ENCODE data around the gene TMEM163.

Gene TMEM163

GRCh38 chr2:134689315-134689714 lies 29.5 kb downstream of the TMEM163 start:
- no peak for DNase-seq

- no peak for DNase-seq
Measured at GRCh38 chr2:134685967-134686366, 32.8 kb downstream of the TMEM163 start.

DNA sequence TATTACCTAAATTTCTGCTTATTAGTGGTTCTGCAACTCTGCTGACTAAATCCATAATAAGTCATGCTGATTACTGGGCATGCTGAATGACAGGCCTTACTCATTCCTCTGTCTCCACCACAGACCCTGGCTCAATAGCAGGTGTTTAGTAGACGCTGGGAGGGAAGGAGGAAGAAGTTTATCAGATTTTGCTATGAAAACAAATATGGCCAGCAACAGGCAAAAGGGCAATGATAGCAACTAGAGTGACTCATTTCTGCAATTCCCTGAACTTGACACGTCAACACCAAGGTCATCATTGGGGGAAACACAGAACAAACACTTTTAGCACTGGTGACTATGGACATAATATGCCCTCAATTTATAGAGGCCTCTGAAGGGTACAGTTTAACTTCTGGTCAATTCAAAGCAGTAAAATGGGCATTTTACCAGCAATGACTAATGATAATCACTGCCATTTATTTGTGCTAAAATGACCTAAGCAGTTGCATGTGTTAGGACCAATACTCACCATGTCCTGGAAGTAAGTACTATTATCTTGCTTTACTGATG lies 35.2 kb downstream of the TMEM163 start:
- DNase-seq = no peak

- no peak for DNase-seq
Measured at GRCh38 chr2:134682726-134683125, 36.1 kb downstream of the TMEM163 start.

GRCh38 chr2:134681201-134681600 lies 37.6 kb downstream of the TMEM163 start:
- DNase-seq = no peak

GRCh38 chr2:134679745-134680144 lies 39.1 kb downstream of the TMEM163 start:
- DNase-seq = no peak

- DNase-seq = no peak
Measured at GRCh38 chr2:134679294-134679693, 39.5 kb downstream of the TMEM163 start.

- DNase-seq = no peak
Measured at GRCh38 chr2:134677856-134678756, 40.7 kb downstream of the TMEM163 start.

DNA sequence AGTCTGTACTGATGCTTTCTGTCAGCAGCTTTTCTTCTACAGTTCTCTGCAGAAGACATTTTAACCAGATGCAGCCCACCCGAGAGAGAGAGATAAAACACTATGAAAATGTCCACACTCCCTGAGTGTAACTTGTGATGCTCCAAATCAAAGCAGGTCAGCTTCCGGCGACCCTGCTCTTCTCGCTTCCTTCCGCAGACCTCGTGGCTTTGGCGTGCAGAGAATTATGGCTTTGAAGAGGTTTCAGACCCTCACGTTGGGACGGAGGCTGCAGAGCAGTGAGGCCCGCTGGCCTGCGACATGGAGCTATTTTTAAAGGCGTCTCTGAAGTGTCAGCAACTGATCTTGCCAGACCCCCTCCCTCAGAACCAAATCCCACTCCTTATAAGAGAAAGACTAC lies 41.8 kb downstream of the TMEM163 start:
- no peak for DNase-seq

GRCh38 chr2:134675314-134675713 lies 43.5 kb downstream of the TMEM163 start:
- DNase-seq = no peak

DNA sequence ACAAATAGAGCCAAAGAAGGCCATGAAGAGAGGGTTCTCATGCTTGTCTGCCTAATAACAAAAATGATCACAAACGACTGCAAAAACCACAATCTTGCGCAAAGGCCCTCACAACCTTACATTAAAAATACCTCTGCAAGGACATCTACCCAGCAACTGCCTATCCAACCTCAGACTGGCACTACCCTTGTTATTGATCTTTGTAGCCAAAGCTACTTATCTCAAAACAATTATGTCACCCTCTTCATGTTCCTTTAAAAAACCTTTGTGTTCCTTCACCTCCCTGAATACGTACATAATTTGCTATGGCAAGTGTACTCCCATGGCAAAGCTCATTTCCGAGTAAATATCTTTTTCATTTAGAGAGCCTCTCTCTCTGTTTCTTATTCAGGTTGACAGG lies 44.1 kb downstream of the TMEM163 start:
- DNase-seq = no peak

DNA sequence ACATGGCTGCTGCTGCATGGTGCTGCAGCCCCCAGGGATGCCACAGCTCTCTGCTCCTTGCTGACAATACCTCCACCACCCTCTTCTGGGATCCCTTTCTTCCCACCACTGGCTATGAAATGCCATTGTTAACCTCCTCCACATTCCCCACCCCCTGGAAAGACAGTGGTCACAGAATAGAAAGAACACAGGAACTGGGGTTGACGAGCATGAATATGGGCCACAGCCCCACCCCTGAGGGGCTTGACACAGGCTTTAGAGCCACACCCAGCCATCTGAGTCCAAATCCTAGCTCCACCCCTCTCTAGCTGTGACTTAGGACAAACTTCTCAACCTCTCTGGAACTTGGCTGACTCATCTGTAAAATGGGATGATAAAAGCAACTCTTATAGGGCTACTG lies 47.3 kb downstream of the TMEM163 start:
- DNase-seq = no peak

DNA sequence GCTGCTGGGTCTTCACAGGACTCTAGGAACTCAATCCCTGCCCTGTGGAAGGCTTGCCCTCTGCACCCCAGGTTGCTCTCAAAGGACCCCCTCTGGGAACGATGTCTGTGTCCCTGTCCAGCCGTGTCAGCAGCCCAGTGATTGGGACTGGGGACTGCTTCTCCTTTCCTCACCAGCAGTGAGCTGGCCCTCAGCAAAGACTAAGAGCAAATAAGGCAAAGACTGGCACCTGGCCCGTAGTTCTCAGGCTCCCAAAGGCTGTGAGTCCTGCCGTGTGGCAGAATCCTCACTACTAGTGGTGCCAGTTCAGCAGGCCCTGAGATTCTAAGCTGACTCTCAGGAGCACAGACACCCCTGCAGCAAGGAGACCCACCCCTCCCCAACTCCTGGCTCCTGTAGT lies 47.8 kb downstream of the TMEM163 start:
- peak; percentile 39 for DNase-seq

DNA sequence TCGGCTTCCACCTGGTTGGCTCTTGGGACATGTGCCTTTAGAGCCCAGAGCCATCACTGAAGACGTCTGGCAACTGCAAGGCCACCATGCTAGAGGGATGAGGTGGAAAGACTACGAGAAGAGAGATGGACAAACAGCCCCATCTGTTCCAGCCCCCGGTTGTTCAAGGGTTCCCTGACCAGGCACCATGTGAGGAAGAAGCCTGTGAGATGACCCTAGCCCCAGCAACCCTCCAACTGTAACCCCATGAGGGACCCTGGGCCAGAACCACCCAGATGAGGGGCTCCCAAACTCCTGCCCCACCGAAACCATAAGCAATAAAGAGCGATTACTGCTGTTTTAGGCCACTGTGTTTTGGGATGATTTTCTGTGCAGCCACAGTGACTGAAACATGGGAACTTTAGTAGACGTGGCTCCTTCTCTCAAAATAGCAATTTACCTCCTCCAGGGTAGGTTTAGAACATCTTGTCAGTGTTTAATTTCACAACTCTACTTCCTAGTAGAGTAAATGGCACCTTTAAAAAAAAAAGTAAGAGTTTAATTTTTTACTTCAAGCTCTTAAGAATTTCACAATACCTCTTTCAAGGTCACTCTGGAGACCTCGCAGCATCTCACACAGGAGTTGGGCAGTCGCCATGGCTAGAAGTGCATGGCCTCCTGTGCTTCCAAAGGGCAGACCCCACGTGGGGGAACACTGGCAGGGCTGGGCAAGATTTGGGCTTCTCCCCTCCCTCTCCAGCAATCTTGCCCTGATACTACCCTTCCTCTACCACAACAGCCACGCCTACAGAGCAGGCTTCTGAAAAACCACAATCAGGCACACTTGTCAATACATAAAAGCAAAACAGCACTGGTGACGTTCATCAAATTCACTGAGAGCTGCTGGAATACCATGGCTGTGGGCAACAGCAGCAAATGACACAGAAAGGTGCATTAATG lies 48.8 kb downstream of the TMEM163 start:
- peak; percentile 54 for DNase-seq

GRCh38 chr2:134668821-134669220 lies 50.0 kb downstream of the TMEM163 start:
- DNase-seq = no peak

DNA sequence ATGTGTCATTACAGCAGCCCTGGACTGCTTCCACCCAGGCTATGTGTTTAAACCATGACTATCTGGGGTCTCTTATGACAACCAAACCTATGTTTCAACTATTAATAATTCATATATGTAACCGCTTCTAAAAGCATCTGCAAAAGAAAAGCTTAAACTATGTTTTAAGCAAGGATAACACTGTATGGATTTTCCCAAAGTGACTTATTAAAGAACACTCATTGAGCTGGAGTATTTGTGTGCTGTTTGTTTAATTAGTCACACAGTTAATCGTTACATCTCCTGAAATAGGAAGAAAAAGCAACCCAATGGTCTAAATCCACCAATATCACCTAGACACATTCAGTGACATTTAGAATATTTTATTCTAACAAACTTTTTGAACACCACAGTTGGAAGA lies 51.3 kb downstream of the TMEM163 start:
- no peak for DNase-seq

DNA sequence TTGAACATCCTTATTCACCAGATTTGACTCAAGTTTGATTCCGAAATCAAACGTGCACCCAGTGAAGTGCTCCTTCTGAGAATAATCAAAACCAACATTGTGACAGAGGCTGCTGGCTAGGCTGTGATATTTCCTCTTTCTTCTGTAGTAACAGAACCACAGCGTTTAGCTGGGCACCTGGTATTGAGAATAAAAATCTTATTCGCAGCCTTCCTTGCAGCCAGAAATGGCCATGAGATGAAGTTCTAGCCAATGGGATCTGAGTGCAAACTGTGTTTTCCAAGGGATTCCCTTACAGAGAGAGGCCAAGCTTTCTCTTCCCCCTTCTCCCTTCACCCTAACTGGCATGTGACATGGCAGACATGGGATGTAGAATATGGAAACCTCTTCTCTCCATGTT lies 51.7 kb downstream of the TMEM163 start:
- no peak for DNase-seq

DNA sequence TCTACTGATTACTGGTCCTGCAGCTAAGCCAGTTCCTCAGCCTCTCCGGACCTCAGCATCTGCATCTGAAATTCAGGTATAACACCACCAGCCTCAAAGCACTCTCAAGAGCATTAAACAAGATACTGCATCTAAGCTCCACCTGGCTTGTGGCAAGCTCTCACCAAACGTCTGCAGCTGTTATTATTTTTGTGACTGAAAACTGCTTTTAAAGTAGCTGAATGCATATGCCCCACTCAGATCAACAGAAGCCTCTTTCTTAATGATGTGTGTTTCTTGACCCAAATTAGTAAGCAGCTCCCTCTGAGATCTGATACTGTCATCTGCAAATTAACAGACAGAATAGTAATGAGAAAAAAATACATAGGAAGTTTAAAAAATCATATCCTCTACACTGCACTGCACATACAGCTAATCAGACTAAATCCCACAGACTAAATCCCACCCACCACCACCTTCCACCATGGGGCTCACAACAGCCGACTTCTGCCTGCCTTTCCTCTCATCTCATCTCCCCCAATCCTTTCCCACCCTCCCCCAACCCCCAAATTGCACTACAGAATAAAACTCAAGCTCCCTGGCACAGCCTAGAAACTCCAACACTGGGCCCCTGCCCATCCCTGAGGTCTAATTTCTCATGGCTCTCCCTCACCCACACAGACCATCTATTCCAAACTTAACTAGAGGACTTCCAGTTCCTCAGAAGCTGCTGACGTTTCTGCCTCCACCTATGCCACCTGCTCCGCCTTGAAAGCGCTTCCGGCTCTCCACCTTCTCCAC lies 52.9 kb downstream of the TMEM163 start:
- no peak for DNase-seq

GRCh38 chr2:134663451-134664450 lies 55.0 kb downstream of the TMEM163 start:
- no peak for DNase-seq

DNA sequence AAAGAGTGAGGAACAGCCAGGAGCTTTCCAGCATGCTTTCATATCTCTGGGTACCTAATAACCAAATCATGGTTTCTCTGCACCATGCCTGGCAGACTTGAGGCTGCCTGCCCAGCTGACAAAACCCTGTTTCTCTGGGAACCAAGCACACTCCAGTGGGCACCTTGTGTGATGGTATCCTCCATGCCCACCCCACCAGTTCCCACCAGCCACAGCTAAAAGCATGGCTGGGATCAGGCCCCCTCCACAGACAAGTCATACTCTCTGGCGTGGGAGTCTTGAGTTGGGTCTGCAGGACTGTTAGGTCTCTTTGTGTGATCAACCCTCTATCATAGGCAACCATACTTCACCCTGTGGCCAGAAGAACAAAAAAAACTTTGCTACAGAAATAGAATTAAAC lies 56.0 kb downstream of the TMEM163 start:
- DNase-seq = no peak

All from DMS79 (cell line).